ENCODE data around the gene ELP2. TPM values are rescaled to one million over a fixed set of nuclear protein-coding genes. Genes with fewer than 3 reads are reported as not detected.

Gene ELP2
- total RNA-seq, 1 donor from 2014 or later = 49.7 TPM

GRCh38 chr18:36189486-36189885 is 59.8 kb downstream of the ELP2 start:
- H3K4me3 ChIP-seq = no peak overlapping the region
- no peak for TF ChIP-seq CTCF (IDR thresholded peaks at IDR 0.05; ENCODE audit: borderline replicate concordance)

GRCh38 chr18:36191286-36191685 is 61.6 kb downstream of the ELP2 start:
- H3K27me3 ChIP-seq (ENCODE audit: low read depth) = peaks cover 5% of the 10 kb centered on the region
- intact Hi-C loops (cut with micrococcal nuclease) = no loop called here
- H3K4me1 ChIP-seq = peaks cover 24% of the 10 kb centered on the region
- DNase-seq = no peak
- no peak overlapping the region for H3K4me3 ChIP-seq
- TF ChIP-seq CTCF (IDR thresholded peaks at IDR 0.05; ENCODE audit: borderline replicate concordance) = no peak
- no peaks in the 10 kb centered on the region for H3K9me3 ChIP-seq (replicated peaks)
- no peak overlapping the region for H3K27ac ChIP-seq (replicated peaks)
- H3K36me3 ChIP-seq = no peaks in the 10 kb centered on the region

More at GRCh38 chr18:36189486-36189885, 59.8 kb downstream of the ELP2 start:
- Histone ChIP-seq H3K36me3 (no peaks in the 10 kb centered on the region), H3K27me3 (ENCODE audit: low read depth) (peaks cover 15% of the 10 kb centered on the region), H3K27ac (replicated peaks) (no peak overlapping the region), H3K9me3 (replicated peaks) (no peaks in the 10 kb centered on the region), H3K4me1 (peaks cover 18% of the 10 kb centered on the region)
- intact Hi-C loops (cut with micrococcal nuclease) = no loop called here
- DNase-seq = no peak

GRCh38 chr18:36191711-36192110 is 62.0 kb downstream of the ELP2 start:
- no peak overlapping the region for H3K4me3 ChIP-seq
- no peak for DNase-seq
- TF ChIP-seq CTCF (IDR thresholded peaks at IDR 0.05; ENCODE audit: borderline replicate concordance) = no peak
- intact Hi-C loops (cut with micrococcal nuclease) = no loop called here
- H3K27me3 ChIP-seq (ENCODE audit: low read depth) = peaks cover under 1% of the 10 kb centered on the region
- H3K36me3 ChIP-seq = no peaks in the 10 kb centered on the region
- H3K9me3 ChIP-seq (replicated peaks) = no peaks in the 10 kb centered on the region
- no peak overlapping the region for H3K27ac ChIP-seq (replicated peaks)
- H3K4me1 ChIP-seq = peaks cover 19% of the 10 kb centered on the region

GRCh38 chr18:36194600-36195315 is 65.1 kb downstream of the ELP2 start:
- Histone ChIP-seq H3K27me3 (ENCODE audit: low read depth) (no peaks in the 10 kb centered on the region), H3K36me3 (no peaks in the 10 kb centered on the region), H3K9me3 (replicated peaks) (no peaks in the 10 kb centered on the region), H3K4me3 (no peak overlapping the region), H3K27ac (replicated peaks) (no peak overlapping the region), H3K4me1 (peaks cover 8% of the 10 kb centered on the region)
- DNase-seq = no peak
- no peak for TF ChIP-seq CTCF (IDR thresholded peaks at IDR 0.05; ENCODE audit: borderline replicate concordance)
- intact Hi-C loops (cut with micrococcal nuclease) = no loop called here

GRCh38 chr18:36195427-36196122 is 65.9 kb downstream of the ELP2 start:
- intact Hi-C loops (cut with micrococcal nuclease) = no loop called here
- no peak for DNase-seq
- no peaks in the 10 kb centered on the region for H3K9me3 ChIP-seq (replicated peaks)
- no peak overlapping the region for H3K27ac ChIP-seq (replicated peaks)
- H3K4me1 ChIP-seq = peaks cover 8% of the 10 kb centered on the region
- H3K36me3 ChIP-seq = no peaks in the 10 kb centered on the region
- no peak overlapping the region for H3K4me3 ChIP-seq
- H3K27me3 ChIP-seq (ENCODE audit: low read depth) = no peaks in the 10 kb centered on the region
- TF ChIP-seq CTCF (IDR thresholded peaks at IDR 0.05; ENCODE audit: borderline replicate concordance) = no peak

Measured in left ventricle myocardium inferior (tissue), 1 donor.